Activated B cell treated with CpG ODN at 0.5 μM for 24 hours (primary cell): ENCODE data around the gene TMEM232. TPM values are rescaled to one million over a fixed set of nuclear protein-coding genes. Genes with fewer than 3 reads are reported as not detected.

Experiments used
- ATAC-seq: fragments of 200-7000 bp; cut with Tn5 transposase; one replicate; pipeline ENCODE4 v1.10.0; 2021; ENCODE audit warnings: low read depth, mild to moderate bottlenecking, moderate library complexity
- CTCF ChIA-PET: fragments of 350-600 bp; sonication (Branson Sonifier 250); formaldehyde crosslinking; loops from one replicate; lab custom pipeline; 2021; ENCODE audit warnings: antibody characterized with exemption; lab: Charles Lee
- POLR2A ChIA-PET: fragments of 350-600 bp; sonication (Branson Sonifier 250); formaldehyde crosslinking; loops from one replicate; lab custom pipeline; 2021; ENCODE audit warnings: antibody characterized with exemption; lab: Charles Lee
- DNase-seq: peaks from one replicate; pipeline ENCODE4 v3.0.0; 2022
- H3K27ac Mint-ChIP-seq: one replicate; pipeline ENCODE4 v1.8.0; 2020; ENCODE audit warnings: mixed read lengths
- H3K27me3 Mint-ChIP-seq: one replicate; pipeline ENCODE4 v1.8.0; 2021; ENCODE audit warnings: mixed read lengths
- H3K36me3 Mint-ChIP-seq: one replicate; pipeline ENCODE4 v1.8.0; 2021; ENCODE audit warnings: low read depth, mixed read lengths
- H3K4me1 Mint-ChIP-seq: one replicate; pipeline ENCODE4 v1.8.0; 2021; ENCODE audit warnings: mixed read lengths
- H3K4me3 Mint-ChIP-seq: one replicate; pipeline ENCODE4 v1.8.0; 2020; ENCODE audit warnings: mild to moderate bottlenecking, mixed read lengths
- H3K9me3 Mint-ChIP-seq: one replicate; pipeline ENCODE4 v1.8.0; 2020; ENCODE audit warnings: mixed read lengths
- intact Hi-C: fragments of 100-400 bp; cut with micrococcal nuclease; formaldehyde crosslinking; loops from one replicate; pipeline ENCODE4 v1.15.1; 2024
- total RNA-seq: library from RNA; stranded (reverse); gene quantifications from 2 replicates; pipeline ENCODE4 v1.2.3, GENCODE V29; 2022
- TF ChIP-seq, protein P1 (sequence below): fragments of 200-600 bp; IDR thresholded peaks from one replicate; pipeline ENCODE4 v1.8.0; 2022; ENCODE audit warnings: antibody characterized with exemption, mild to moderate bottlenecking

The TMEM232 gene
- total RNA-seq, 1 donor from 2014 or later, result 2.8 TPM

DNA sequence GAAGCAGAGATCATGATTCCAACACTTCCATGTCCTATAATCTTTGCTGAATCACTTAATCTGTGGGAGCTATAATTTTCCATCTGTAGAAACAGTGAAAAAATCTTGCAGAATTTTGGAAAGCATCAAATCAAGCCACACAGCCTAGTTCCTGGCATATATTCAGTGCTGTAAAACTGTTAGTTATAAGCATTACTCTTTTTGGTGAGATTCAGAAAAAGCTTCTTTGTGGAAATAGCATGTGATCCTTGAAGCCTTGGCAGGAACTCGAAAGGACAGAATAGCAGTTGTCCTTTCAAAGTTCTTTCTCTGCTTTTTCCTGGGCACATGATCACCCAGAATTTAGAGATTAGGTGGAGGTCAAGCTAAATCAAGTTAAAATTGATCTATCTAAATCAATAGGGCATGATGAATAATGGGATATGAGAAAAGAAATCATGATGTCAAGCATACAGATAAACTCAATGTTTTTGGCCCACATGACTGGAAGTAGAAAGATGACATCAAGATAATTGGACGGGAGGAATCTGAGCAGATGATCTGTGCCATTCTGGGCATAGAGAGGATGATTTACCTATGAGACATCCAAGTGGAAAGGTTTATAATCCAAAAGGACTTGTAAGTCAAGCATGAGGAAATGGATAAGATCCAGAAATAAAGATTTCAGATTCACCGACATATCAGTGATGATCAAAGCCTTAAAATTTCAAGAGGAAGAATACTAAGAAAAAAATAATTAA is 73.1 kb downstream of the TMEM232 start:
- ATAC-seq, result no peak
- intact Hi-C loops, result no loop called here

DNA sequence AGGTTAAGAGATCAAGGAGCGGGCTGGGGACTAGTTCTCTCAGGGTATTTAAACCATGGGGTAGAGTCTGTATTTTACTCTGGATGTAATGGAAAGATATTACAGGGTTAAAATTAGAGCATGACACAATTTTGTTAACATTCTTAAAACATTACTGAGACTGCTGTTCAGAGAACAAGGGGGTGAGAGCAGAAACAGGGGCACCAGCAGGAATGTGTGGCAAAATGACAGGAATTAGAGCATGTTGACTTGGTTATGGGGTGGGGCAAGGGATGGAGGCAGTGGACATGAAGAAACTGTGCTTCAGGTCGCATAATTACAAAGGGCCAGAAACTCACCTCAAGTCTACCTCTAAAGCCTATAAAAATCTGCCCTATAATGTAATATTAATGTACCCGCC is 75.0 kb downstream of the TMEM232 start:
- no peak overlapping the region for H3K4me3 Mint-ChIP-seq
- POLR2A ChIA-PET, result no interaction called here
- TF ChIP-seq, protein P1, sequence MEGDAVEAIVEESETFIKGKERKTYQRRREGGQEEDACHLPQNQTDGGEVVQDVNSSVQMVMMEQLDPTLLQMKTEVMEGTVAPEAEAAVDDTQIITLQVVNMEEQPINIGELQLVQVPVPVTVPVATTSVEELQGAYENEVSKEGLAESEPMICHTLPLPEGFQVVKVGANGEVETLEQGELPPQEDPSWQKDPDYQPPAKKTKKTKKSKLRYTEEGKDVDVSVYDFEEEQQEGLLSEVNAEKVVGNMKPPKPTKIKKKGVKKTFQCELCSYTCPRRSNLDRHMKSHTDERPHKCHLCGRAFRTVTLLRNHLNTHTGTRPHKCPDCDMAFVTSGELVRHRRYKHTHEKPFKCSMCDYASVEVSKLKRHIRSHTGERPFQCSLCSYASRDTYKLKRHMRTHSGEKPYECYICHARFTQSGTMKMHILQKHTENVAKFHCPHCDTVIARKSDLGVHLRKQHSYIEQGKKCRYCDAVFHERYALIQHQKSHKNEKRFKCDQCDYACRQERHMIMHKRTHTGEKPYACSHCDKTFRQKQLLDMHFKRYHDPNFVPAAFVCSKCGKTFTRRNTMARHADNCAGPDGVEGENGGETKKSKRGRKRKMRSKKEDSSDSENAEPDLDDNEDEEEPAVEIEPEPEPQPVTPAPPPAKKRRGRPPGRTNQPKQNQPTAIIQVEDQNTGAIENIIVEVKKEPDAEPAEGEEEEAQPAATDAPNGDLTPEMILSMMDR, result no peak
- no peaks in the 10 kb centered on the region for H3K36me3 Mint-ChIP-seq
- DNase-seq, result no peak
- ATAC-seq, result no peak
- no peaks in the 10 kb centered on the region for H3K9me3 Mint-ChIP-seq
- H3K27ac Mint-ChIP-seq, result no peak overlapping the region
- intact Hi-C loops, result no loop called here
- no peaks in the 10 kb centered on the region for H3K4me1 Mint-ChIP-seq
- CTCF ChIA-PET, result no interaction called here
- no peaks in the 10 kb centered on the region for H3K27me3 Mint-ChIP-seq

More for the DNA sequence above, 73.1 kb downstream of the TMEM232 start:
- ChIA-PET CTCF (no interaction called here), POLR2A (no interaction called here)
- Mint-ChIP-seq H3K27me3 (no peaks in the 10 kb centered on the region), H3K27ac (no peak overlapping the region), H3K36me3 (no peaks in the 10 kb centered on the region), H3K4me3 (no peak overlapping the region), H3K9me3 (no peaks in the 10 kb centered on the region), H3K4me1 (no peaks in the 10 kb centered on the region)
- TF ChIP-seq, protein P1, result no peak
- no peak for DNase-seq

DNA sequence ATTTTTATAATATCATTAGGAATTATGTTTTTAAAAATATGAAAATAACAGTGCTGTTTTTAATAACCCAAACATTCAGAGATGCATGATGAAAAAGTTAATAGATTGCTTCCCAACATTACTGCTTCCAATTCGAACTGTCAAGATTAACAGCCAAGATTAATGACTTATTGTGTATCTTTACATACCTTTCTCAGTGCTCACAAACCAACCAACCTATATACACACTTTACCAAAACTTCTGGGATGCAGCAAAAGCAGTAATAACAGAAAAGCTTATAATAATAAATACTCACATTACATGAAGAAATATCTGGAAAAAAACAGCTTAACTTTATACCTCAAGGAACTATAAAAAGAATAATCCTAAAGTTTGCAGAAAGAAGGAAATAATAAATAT is 82.1 kb downstream of the TMEM232 start:
- intact Hi-C loops, result no loop called here
- POLR2A ChIA-PET, result no interaction called here
- no peak for ATAC-seq

DNA sequence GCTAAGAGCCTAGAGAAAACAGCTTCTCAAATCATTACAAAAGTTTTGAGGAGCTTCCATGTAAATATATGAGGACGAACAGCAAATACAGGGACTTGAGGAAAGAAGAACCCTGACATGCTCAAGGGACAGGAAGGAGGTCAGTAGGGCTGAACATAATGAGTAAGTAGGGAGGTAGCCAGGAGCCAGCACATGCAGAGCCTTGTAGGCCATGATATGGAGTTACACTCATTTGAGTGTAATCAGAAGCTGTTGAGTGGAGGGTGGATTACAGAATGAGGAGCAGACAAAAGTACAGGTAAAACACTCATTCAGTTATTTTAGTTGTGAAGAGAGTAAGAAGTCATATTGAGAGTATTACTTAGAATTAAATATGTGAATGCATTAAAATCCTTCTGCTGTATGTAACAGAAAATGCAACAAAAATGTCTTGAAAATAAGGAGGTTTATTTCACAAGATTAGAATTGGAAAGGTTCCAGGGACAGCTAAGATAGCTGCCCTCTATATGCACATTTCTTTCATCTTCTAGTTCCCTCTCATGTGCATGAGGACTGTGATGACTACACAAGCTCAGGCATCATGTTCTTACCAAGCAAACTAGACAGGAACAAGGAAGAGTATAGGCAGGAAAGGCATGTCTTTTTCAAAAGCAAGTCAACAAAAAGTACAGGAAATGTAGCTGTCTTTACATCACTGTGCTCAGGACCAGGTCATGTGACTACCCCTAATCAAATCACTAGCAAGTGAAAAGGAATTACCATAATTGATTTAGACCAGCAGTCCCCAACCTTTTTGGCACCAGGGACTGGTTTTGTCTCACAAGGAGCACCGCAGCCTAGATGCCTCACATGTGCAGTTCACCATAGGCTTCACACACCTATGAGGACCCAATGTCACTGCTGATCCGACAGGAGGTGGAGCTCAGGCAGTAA is 87.2 kb downstream of the TMEM232 start:
- Mint-ChIP-seq H3K4me3 (no peak overlapping the region), H3K36me3 (no peaks in the 10 kb centered on the region), H3K27me3 (no peaks in the 10 kb centered on the region), H3K9me3 (no peaks in the 10 kb centered on the region), H3K27ac (no peak overlapping the region), H3K4me1 (no peaks in the 10 kb centered on the region)
- ChIA-PET CTCF (interaction anchor here (2.2 kb wide), 1 partner anchor 12 kb away, joined by 7 read pairs; no protein-coding TSS in a partner anchor), POLR2A (no interaction called here)
- intact Hi-C loops, result no loop called here
- DNase-seq, result no peak
- ATAC-seq, result no peak
- TF ChIP-seq, protein P1, result no peak

More for the DNA sequence above, 82.1 kb downstream of the TMEM232 start:
- no peak for DNase-seq
- Mint-ChIP-seq H3K4me1 (no peaks in the 10 kb centered on the region), H3K27ac (no peak overlapping the region), H3K9me3 (no peaks in the 10 kb centered on the region), H3K27me3 (no peaks in the 10 kb centered on the region), H3K36me3 (no peaks in the 10 kb centered on the region), H3K4me3 (no peak overlapping the region)
- TF ChIP-seq, protein P1, result no peak
- CTCF ChIA-PET, result no interaction called here

DNA sequence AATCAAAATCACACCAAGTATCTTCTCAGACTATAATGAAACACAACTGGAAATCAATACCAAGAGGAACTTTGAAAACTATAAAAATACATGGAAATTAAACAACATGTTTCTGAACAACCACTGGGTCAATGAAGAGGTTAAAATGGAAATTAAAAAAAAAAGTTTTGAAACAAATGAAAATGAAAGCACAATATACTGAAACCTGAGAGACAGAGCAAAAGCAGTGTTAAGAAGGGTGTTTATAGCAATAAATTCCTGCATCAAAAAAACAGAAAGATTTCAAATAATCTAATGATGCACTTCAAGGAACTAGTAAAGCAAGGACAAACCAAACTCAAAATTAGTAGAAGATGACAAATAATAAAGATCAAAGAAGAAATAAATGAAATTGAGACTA is 92.0 kb downstream of the TMEM232 start:
- Mint-ChIP-seq H3K27me3 (no peaks in the 10 kb centered on the region), H3K36me3 (no peaks in the 10 kb centered on the region), H3K9me3 (no peaks in the 10 kb centered on the region), H3K4me3 (no peak overlapping the region), H3K27ac (no peak overlapping the region), H3K4me1 (no peaks in the 10 kb centered on the region)
- ChIA-PET CTCF (no interaction called here), POLR2A (no interaction called here)
- DNase-seq (no peak), ATAC-seq (no peak)
- intact Hi-C loops, result no loop called here
- TF ChIP-seq, protein P1, result no peak
